ENCODE data around the gene DHRS11. TPM values are rescaled to one million over a fixed set of nuclear protein-coding genes. Genes with fewer than 3 reads are reported as not detected.
A peak's percentile ranks its signal among the peaks of the same experiment; 100 is the strongest.

Gene DHRS11
- polyA plus RNA-seq, 1 experiment, result 8.5 TPM

DNA sequence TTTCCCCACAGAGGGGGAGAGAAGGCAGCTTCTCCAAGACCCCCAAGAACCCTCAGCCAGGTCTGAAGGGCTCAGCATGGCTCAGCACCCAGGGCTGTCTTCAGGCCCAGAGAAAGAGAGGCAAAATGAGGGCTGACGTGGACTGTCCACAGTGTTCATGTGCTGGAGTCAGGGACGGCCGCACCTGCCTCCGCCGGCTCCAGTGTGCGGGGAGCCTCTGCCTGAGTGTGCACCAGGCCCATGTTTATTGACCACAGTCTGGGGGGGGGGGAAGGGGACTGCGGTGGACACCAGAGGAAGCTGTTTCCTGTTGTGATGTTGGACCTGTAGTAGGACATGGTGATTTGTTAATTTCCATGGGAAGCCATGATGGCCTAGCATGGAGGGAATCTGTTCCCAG, 16.6 kb downstream of the DHRS11 start:
- no peak for DNase-seq (ENCODE audit: low read depth)
- TF ChIP-seq CTCF (IDR thresholded peaks at IDR 0.05; ENCODE audit: insufficient read depth, low read depth, low read length), result no peak
- Histone ChIP-seq H3K27me3 (ENCODE audit: control insufficient read depth, insufficient read depth, low read length) (no peaks in the 10 kb centered on the region), H3K36me3 (ENCODE audit: control insufficient read depth, insufficient read depth, low read length) (peaks cover 4% of the 10 kb centered on the region), H3K4me3 (ENCODE audit: low read depth, low read length) (no peak overlapping the region)
- POLR2A ChIA-PET, result no interaction called here
- CTCF ChIA-PET, result interaction anchor here (0.9 to 3.4 kb wide), 3 partner anchors 13 to 1169 kb away, joined by 3 to 13 read pairs (median 3); no protein-coding TSS in a partner anchor

DNA sequence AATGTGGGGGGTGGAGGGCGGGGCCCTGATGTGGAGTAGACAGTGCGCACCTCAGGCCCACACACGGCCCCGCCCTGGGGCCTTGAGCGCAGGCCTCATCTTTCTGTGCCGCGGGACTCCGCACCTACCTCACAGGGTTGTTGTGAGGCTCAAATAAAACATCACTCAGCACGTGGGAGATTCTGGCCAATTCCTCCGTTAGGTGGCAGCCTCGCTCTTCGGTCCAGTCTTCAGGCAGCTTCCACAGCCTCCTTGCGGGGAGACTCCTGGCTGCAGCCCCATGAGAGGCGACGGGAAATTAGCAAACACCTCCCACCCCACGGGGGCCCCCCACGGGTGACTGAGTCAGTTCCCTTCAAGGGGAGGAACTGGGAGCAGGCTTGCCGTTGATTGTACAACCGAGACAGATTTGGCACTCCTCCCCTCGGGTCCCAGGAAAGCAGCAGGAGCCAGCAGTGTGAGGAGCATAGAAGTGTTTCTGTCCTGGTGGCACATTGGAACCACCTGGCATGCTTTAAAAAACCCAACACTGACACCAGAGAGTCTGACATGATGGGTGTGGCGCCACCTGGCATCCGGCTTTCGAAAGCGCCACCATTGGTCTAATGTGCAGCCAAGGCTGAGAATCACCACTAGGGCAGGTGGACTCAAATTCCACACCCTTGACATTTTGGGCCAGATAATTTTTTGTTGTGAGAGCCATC, 17.3 kb downstream of the DHRS11 start:
- no peak for DNase-seq (ENCODE audit: low read depth)
- peak; percentile 61 for TF ChIP-seq CTCF (IDR thresholded peaks at IDR 0.05; ENCODE audit: insufficient read depth, low read depth, low read length)
- ChIA-PET POLR2A (no interaction called here), CTCF (interaction anchor here (0.6 to 3.4 kb wide), 3 partner anchors 14 to 439 kb away, joined by 3 to 13 read pairs (median 3); no protein-coding TSS in a partner anchor)
- peaks cover 4% of the 10 kb centered on the region for H3K36me3 ChIP-seq (ENCODE audit: control insufficient read depth, insufficient read depth, low read length)
- no peak overlapping the region for H3K4me3 ChIP-seq (ENCODE audit: low read depth, low read length)
- H3K27me3 ChIP-seq (ENCODE audit: control insufficient read depth, insufficient read depth, low read length), result no peaks in the 10 kb centered on the region

- no peak for DNase-seq (ENCODE audit: low read depth)
- Histone ChIP-seq H3K27me3 (ENCODE audit: control insufficient read depth, insufficient read depth, low read length) (no peaks in the 10 kb centered on the region), H3K4me3 (ENCODE audit: low read depth, low read length) (no peak overlapping the region), H3K36me3 (ENCODE audit: control insufficient read depth, insufficient read depth, low read length) (peaks cover 4% of the 10 kb centered on the region)
- ChIA-PET CTCF (interaction anchor here (0.6 to 3.4 kb wide), 4 partner anchors 14 to 438 kb away, joined by 3 to 13 read pairs (median 4); no protein-coding TSS in a partner anchor), POLR2A (no interaction called here)
- TF ChIP-seq CTCF (IDR thresholded peaks at IDR 0.05; ENCODE audit: insufficient read depth, low read depth, low read length), result no peak
Measured at GRCh38 chr17:36609498-36609862, 17.8 kb downstream of the DHRS11 start.

DNA sequence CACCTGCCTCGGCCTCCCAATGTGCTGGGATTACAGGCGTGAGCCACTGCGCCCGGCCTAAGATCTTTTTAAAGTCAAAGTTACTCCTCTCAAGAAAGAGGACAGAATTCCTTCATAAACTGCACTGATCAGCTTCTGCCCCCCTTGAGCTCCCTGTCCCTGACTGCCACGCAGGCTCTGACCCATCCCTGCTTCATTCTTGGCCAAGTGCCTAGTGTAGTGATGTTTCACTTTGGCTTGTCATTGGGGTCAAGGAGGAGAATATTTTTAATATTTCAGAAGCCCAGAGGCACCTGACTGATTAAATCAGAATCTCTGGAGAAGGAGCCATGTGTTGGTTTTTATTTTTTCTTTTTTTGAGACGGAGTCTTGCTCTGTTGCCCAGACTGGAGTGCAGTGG, 18.8 kb downstream of the DHRS11 start:
- CTCF ChIA-PET, result interaction anchor here (1.0 to 2.4 kb wide), 4 partner anchors 8 to 436 kb away, joined by 3 to 17 read pairs (median 4); partner anchors contain the start of gene MRM1
- Histone ChIP-seq H3K36me3 (ENCODE audit: control insufficient read depth, insufficient read depth, low read length) (peaks cover 4% of the 10 kb centered on the region), H3K4me3 (ENCODE audit: low read depth, low read length) (no peak overlapping the region), H3K27me3 (ENCODE audit: control insufficient read depth, insufficient read depth, low read length) (no peaks in the 10 kb centered on the region)
- POLR2A ChIA-PET, result no interaction called here
- TF ChIP-seq CTCF (IDR thresholded peaks at IDR 0.05; ENCODE audit: insufficient read depth, low read depth, low read length), result no peak
- DNase-seq (ENCODE audit: low read depth), result no peak

DNA sequence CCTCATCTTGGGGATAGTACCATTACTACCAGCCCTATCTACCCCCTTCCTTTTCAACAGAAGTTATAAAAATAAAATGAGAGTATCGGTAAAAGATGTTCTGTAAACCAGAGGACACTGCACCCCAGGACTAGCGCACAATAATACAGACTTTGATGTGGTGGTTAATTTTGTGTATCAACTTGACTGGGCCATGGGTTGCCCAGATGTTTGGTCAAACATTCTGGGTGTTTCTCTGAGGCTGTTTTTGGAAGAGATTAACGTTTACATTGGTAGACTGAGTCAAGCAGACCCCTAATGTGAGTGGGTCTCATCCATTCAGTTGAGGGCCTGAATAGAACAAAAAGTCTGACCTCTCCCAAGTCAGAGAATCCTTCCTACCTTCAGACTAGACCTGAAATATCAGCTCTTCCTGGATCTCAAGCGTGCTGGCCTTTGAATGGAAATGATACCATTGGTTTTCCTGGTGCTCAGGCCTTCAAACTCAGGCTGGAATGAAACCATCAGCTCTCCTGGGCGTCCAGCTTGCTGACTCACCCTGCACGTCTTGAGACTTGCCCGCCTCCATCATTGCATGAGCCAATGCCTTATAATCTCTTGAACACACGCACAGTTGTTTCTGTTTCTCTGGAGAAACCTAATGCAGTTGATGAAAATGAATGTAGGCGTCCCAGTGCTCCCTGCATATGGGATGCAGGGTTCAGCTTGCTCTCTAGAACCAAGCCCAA, 19.8 kb downstream of the DHRS11 start:
- no peaks in the 10 kb centered on the region for H3K27me3 ChIP-seq (ENCODE audit: control insufficient read depth, insufficient read depth, low read length)
- ChIA-PET CTCF (interaction anchor here (1.1 to 2.4 kb wide), 3 partner anchors 9 to 435 kb away, joined by 3 to 17 read pairs (median 5); partner anchors contain the start of gene MRM1), POLR2A (no interaction called here)
- no peak for DNase-seq (ENCODE audit: low read depth)
- TF ChIP-seq CTCF (IDR thresholded peaks at IDR 0.05; ENCODE audit: insufficient read depth, low read depth, low read length), result no peak
- peaks cover 4% of the 10 kb centered on the region for H3K36me3 ChIP-seq (ENCODE audit: control insufficient read depth, insufficient read depth, low read length)
- H3K4me3 ChIP-seq (ENCODE audit: low read depth, low read length), result no peak overlapping the region

All from BJ (cell line).